GM23338 (cell line): ENCODE measurements around the gene SLAMF9. TPM values are rescaled to one million over a fixed set of nuclear protein-coding genes. Genes with fewer than 3 reads are reported as not detected.

Experiments
- ATAC-seq: fragments of 200-7000 bp; cut with Tn5 transposase; 3 replicates; pipeline ENCODE4 v1.9.1; 2020
- DNase-seq: peaks from one replicate; pipeline ENCODE4 v3.0.0-alpha.2; 2015; ENCODE audit warnings: low spot score
- H2AFZ ChIP-seq: fragments of 200-600 bp; sonication (generic); 2 replicates; pipeline ENCODE4 v1.8.0; 2016; ENCODE audit warnings: antibody characterized with exemption, mild to moderate bottlenecking, moderate library complexity
- H3F3A ChIP-seq: fragments of 200-600 bp; sonication (generic); replicated peaks from 2 replicates; pipeline ENCODE4 v1.8.0; 2017; ENCODE audit warnings: antibody characterized with exemption, mixed run types, low read depth
- H3K27ac ChIP-seq: fragments of 200-600 bp; sonication (generic); 2 replicates; pipeline ENCODE4 v1.6.1; 2016; ENCODE audit warnings: low read depth
- H3K27me3 ChIP-seq: fragments of 200-600 bp; sonication (generic); 2 replicates; pipeline ENCODE4 v1.8.0; 2016; ENCODE audit warnings: mild to moderate bottlenecking, mixed run types, moderate library complexity; ENCODE audit not compliant: insufficient read depth
- H3K36me3 ChIP-seq: fragments of 200-600 bp; sonication (generic); 2 replicates; pipeline ENCODE4 v1.8.0; 2016; ENCODE audit warnings: mild to moderate bottlenecking; ENCODE audit not compliant: insufficient read depth
- H3K4me1 ChIP-seq: fragments of 200-600 bp; sonication (generic); 2 replicates; pipeline ENCODE4 v1.8.0; 2016; ENCODE audit warnings: mild to moderate bottlenecking, moderate library complexity; ENCODE audit not compliant: insufficient read depth
- H3K4me2 ChIP-seq: fragments of 200-600 bp; sonication (generic); 2 replicates; pipeline ENCODE4 v1.7.1; 2017; ENCODE audit warnings: mixed run types
- H3K4me3 ChIP-seq: fragments of 200-600 bp; sonication (generic); 2 replicates; pipeline ENCODE4 v1.6.1; 2016; ENCODE audit warnings: mixed run types
- H3K79me2 ChIP-seq: fragments of 200-600 bp; sonication (generic); replicated peaks from 2 replicates; pipeline ENCODE4 v1.8.0; 2017; ENCODE audit warnings: mild to moderate bottlenecking; ENCODE audit not compliant: insufficient read depth
- H3K9me2 ChIP-seq: fragments of 200-600 bp; sonication (generic); 2 replicates; pipeline ENCODE4 v1.8.0; 2017; ENCODE audit not compliant: insufficient read depth
- H4K20me1 ChIP-seq: fragments of 200-600 bp; sonication (generic); replicated peaks from 2 replicates; pipeline ENCODE4 v1.8.0; 2017; ENCODE audit warnings: mild to moderate bottlenecking; ENCODE audit not compliant: insufficient read depth
- H3K27ac Mint-ChIP-seq: 2 replicates; pipeline ENCODE4 v1.8.0; 2020; ENCODE audit warnings: inconsistent platforms, mild to moderate bottlenecking, moderate library complexity, mixed read lengths
- H3K27me3 Mint-ChIP-seq: 3 replicates; pipeline ENCODE4 v1.8.0; 2022; ENCODE audit warnings: low read depth, mild to moderate bottlenecking, moderate library complexity, mixed read lengths, inconsistent platforms; ENCODE audit not compliant: insufficient read depth, poor library complexity
- H3K36me3 Mint-ChIP-seq: 3 replicates; pipeline ENCODE4 v1.8.0; 2021; ENCODE audit warnings: low read depth, mild to moderate bottlenecking, inconsistent platforms, moderate library complexity, mixed read lengths
- H3K4me1 Mint-ChIP-seq: 3 replicates; pipeline ENCODE4 v1.8.0; 2020; ENCODE audit warnings: mild to moderate bottlenecking, inconsistent platforms, mixed read lengths
- H3K4me3 Mint-ChIP-seq: 3 replicates; pipeline ENCODE4 v1.8.0; 2021; ENCODE audit warnings: moderate library complexity, mild to moderate bottlenecking, inconsistent platforms, mixed read lengths
- H3K9me3 Mint-ChIP-seq: 3 replicates; pipeline ENCODE4 v1.8.0; 2020; ENCODE audit warnings: moderate library complexity, mild to moderate bottlenecking, inconsistent platforms, mixed read lengths
- CREB1 ChIP-seq: fragments of 250-450 bp; sonication (Bioruptor Pico); IDR thresholded peaks from 2 replicates; pipeline ENCODE4 v1.5.0; 2020; ENCODE audit warnings: low read depth, mild to moderate bottlenecking, moderate library complexity
- EZH2 ChIP-seq: fragments of 200-600 bp; sonication (generic); IDR thresholded peaks from one replicate; pipeline ENCODE4 v1.8.0; 2017; ENCODE audit warnings: antibody characterized with exemption, mild to moderate bottlenecking, low read depth; ENCODE audit not compliant: unreplicated experiment
- EZH2phosphoT487 ChIP-seq: fragments of 200-600 bp; sonication (generic); IDR thresholded peaks from one replicate; pipeline ENCODE4 v1.8.1; 2018; ENCODE audit warnings: antibody characterized with exemption; ENCODE audit not compliant: unreplicated experiment
- JUNB ChIP-seq: IDR thresholded peaks from one replicate; pipeline ENCODE4 v1.6.1; 2016; ENCODE audit warnings: antibody characterized with exemption; ENCODE audit not compliant: unreplicated experiment
- NANOG ChIP-seq: IDR thresholded peaks from 2 replicates; pipeline ENCODE4 v1.6.1; 2016; ENCODE audit warnings: antibody characterized with exemption, borderline replicate concordance
- STAT1 ChIP-seq: IDR thresholded peaks from one replicate; pipeline ENCODE4 v1.6.1; 2016; ENCODE audit warnings: antibody characterized with exemption; ENCODE audit not compliant: unreplicated experiment
- ZNF114 ChIP-seq: fragments of 250-450 bp; sonication (Bioruptor Pico); IDR thresholded peaks from 2 replicates; pipeline ENCODE4 v1.5.0; 2020; ENCODE audit warnings: mild to moderate bottlenecking, moderate library complexity
- ZNF331 ChIP-seq: fragments of 250-450 bp; sonication (Bioruptor Pico); IDR thresholded peaks from 2 replicates; pipeline ENCODE4 v1.5.0; 2020; ENCODE audit warnings: low read depth, mild to moderate bottlenecking, moderate library complexity
- polyA plus RNA-seq: library from polyadenylated mRNA; unstranded; fragments of >200 nt; fragmentation: Nextera tagmentation; extraction: Ambion mirVana; gene quantifications from 2 replicates; pipeline ENCODE4 v1.2.1, GENCODE V29; 2016
- total RNA-seq: library from RNA; depleted of rRNA; stranded (reverse); fragments of >200 nt; shearing (Covaris generic); gene quantifications from 2 replicates; pipeline ENCODE4 v1.2.3, GENCODE V29; 2014
- TF ChIP-seq, protein P1 (sequence below): IDR thresholded peaks from 2 replicates; pipeline ENCODE4 v1.6.1; 2016; ENCODE audit warnings: antibody characterized with exemption
- TF ChIP-seq, protein P2 (sequence below), 2 experiments: fragments of 200-600 bp in 1 of 2; sonication (generic) in 1 of 2; conservative IDR thresholded peaks; 2 replicates each; pipeline versions ENCODE4 v1.5.1 to v1.6.1; 2016 to 2017; ENCODE audit warnings: antibody characterized with exemption in 2 of 2, low read depth in 2 of 2, mild to moderate bottlenecking in 2 of 2, moderate library complexity in 1 of 2
- TF ChIP-seq, protein P3 (sequence below): fragments of 250-450 bp; sonication (Bioruptor Pico); IDR thresholded peaks from 2 replicates; pipeline ENCODE4 v1.5.0; 2020; ENCODE audit warnings: mild to moderate bottlenecking, moderate library complexity

SLAMF9 gene
- total and polyA plus RNA-seq, 2 experiments from 2014 or later, result not detected

DNA sequence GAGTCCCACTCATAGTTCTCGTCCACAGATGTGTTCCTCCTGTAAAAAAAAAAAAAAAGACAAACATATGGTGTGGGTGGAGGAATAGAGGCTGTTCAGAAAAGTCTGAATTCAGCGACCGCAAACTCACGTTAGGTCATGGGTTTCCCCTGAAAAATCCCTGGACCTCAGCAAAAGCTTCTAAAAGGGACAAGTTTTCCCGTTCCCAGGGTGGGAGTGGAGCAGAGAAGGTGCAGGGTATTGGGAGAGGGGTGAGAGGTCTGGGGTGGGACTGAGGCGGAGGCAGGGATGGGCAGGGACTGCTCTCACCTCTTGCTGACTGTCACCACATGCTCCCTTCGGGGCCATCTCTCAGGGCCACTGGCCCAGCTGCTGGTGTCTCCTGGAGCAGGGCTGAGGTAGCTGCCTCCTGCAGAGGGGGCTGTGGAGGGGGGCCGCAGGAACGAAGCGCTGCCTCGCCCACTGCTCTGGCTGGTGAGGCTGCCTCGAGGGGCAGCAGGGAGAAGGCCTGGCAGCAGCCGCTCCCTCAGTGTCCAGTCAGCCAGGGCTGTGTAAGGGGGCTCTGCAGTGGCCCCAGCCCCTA, 26.1 kb downstream of the SLAMF9 start:
- H3K4me3 ChIP-seq, result no peak overlapping the region
- H3K4me2 ChIP-seq, result no peak overlapping the region
- H3K4me1 Mint-ChIP-seq, result peaks cover 27% of the 10 kb centered on the region
- H3K9me2 ChIP-seq, result no peaks in the 10 kb centered on the region
- H3K27me3 Mint-ChIP-seq, result peaks cover 20% of the 10 kb centered on the region
- H2AFZ ChIP-seq, result no peak overlapping the region
- peaks cover 20% of the 10 kb centered on the region for H3K27me3 ChIP-seq
- H3K27ac Mint-ChIP-seq, result no peak overlapping the region
- peaks cover 34% of the 10 kb centered on the region for H3K36me3 Mint-ChIP-seq
- no peak overlapping the region for H3K27ac ChIP-seq
- no peaks in the 10 kb centered on the region for H3K36me3 ChIP-seq
- H4K20me1 ChIP-seq, result no peaks in the 10 kb centered on the region; the same call in 1 of the 2 replicates
- TF ChIP-seq ZNF331 (CRISPR knock-in tag) (no peak), EZH2 (no peak), ZNF114 (CRISPR knock-in tag) (no peak), STAT1 (no peak), NANOG (no peak), JUNB (no peak), CREB1 (CRISPR knock-in tag) (no peak), EZH2phosphoT487 (no peak)
- TF ChIP-seq, protein P1, sequence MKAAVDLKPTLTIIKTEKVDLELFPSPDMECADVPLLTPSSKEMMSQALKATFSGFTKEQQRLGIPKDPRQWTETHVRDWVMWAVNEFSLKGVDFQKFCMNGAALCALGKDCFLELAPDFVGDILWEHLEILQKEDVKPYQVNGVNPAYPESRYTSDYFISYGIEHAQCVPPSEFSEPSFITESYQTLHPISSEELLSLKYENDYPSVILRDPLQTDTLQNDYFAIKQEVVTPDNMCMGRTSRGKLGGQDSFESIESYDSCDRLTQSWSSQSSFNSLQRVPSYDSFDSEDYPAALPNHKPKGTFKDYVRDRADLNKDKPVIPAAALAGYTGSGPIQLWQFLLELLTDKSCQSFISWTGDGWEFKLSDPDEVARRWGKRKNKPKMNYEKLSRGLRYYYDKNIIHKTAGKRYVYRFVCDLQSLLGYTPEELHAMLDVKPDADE, result no peak
- TF ChIP-seq, protein P2, sequence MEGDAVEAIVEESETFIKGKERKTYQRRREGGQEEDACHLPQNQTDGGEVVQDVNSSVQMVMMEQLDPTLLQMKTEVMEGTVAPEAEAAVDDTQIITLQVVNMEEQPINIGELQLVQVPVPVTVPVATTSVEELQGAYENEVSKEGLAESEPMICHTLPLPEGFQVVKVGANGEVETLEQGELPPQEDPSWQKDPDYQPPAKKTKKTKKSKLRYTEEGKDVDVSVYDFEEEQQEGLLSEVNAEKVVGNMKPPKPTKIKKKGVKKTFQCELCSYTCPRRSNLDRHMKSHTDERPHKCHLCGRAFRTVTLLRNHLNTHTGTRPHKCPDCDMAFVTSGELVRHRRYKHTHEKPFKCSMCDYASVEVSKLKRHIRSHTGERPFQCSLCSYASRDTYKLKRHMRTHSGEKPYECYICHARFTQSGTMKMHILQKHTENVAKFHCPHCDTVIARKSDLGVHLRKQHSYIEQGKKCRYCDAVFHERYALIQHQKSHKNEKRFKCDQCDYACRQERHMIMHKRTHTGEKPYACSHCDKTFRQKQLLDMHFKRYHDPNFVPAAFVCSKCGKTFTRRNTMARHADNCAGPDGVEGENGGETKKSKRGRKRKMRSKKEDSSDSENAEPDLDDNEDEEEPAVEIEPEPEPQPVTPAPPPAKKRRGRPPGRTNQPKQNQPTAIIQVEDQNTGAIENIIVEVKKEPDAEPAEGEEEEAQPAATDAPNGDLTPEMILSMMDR (conservative IDR thresholded peaks at IDR 0.05; ENCODE audit: low read depth in 2 of 2), result no peak
- no peak for ATAC-seq
- no peaks in the 10 kb centered on the region; the same call in 1 of the 2 replicates for H3F3A ChIP-seq
- DNase-seq, result no peak
- no peaks in the 10 kb centered on the region for H3K79me2 ChIP-seq
- peaks cover 12% of the 10 kb centered on the region for H3K4me1 ChIP-seq
- no peak overlapping the region for H3K4me3 Mint-ChIP-seq
- no peaks in the 10 kb centered on the region; the same call in 1 of the 3 replicates for H3K9me3 Mint-ChIP-seq

DNA sequence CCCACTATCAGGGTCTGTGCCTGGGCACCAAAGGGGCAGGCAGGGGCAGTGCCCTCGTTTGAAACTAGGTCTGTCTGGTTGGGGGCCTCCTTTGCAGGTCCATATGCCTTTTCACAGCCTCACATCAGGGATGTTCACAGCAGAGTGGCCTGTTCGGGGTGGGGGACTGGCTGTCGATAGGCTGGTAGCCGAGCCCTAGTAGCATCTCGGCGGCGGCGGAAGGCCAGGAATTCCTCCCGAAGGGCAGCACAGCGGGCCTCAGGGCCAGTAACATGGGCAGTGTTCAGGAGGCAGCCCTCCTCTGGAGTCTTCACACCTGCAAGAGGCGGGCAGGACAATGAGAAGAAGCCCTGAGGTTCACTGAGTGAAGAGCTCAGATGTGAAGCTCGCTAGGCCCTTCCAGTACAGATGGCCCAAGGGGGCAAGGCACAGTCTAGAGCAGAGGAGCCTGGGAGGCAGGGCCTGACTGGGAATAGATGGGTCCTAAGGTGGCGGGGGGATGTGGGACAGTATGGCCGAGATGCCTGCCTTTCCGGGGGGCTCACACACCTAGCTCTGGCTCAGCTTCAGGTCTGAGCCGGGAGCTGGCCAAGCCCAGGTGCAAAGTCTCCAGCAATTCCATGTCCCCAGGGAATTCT, 26.7 kb downstream of the SLAMF9 start:
- DNase-seq (no peak), ATAC-seq (no peak)
- Histone ChIP-seq H3F3A (no peaks in the 10 kb centered on the region; the same call in 1 of the 2 replicates), H3K27ac (no peak overlapping the region), H3K27me3 (peaks cover 20% of the 10 kb centered on the region), H3K4me1 (peaks cover 18% of the 10 kb centered on the region), H3K36me3 (no peaks in the 10 kb centered on the region), H3K4me3 (no peak overlapping the region), H2AFZ (no peak overlapping the region), H4K20me1 (no peaks in the 10 kb centered on the region; the same call in 1 of the 2 replicates), H3K4me2 (no peak overlapping the region), H3K79me2 (no peaks in the 10 kb centered on the region; the same call in 1 of the 2 replicates), H3K9me2 (no peaks in the 10 kb centered on the region)
- TF ChIP-seq EZH2phosphoT487 (no peak), JUNB (no peak), STAT1 (no peak), ZNF114 (CRISPR knock-in tag) (no peak)
- TF ChIP-seq, protein P3, sequence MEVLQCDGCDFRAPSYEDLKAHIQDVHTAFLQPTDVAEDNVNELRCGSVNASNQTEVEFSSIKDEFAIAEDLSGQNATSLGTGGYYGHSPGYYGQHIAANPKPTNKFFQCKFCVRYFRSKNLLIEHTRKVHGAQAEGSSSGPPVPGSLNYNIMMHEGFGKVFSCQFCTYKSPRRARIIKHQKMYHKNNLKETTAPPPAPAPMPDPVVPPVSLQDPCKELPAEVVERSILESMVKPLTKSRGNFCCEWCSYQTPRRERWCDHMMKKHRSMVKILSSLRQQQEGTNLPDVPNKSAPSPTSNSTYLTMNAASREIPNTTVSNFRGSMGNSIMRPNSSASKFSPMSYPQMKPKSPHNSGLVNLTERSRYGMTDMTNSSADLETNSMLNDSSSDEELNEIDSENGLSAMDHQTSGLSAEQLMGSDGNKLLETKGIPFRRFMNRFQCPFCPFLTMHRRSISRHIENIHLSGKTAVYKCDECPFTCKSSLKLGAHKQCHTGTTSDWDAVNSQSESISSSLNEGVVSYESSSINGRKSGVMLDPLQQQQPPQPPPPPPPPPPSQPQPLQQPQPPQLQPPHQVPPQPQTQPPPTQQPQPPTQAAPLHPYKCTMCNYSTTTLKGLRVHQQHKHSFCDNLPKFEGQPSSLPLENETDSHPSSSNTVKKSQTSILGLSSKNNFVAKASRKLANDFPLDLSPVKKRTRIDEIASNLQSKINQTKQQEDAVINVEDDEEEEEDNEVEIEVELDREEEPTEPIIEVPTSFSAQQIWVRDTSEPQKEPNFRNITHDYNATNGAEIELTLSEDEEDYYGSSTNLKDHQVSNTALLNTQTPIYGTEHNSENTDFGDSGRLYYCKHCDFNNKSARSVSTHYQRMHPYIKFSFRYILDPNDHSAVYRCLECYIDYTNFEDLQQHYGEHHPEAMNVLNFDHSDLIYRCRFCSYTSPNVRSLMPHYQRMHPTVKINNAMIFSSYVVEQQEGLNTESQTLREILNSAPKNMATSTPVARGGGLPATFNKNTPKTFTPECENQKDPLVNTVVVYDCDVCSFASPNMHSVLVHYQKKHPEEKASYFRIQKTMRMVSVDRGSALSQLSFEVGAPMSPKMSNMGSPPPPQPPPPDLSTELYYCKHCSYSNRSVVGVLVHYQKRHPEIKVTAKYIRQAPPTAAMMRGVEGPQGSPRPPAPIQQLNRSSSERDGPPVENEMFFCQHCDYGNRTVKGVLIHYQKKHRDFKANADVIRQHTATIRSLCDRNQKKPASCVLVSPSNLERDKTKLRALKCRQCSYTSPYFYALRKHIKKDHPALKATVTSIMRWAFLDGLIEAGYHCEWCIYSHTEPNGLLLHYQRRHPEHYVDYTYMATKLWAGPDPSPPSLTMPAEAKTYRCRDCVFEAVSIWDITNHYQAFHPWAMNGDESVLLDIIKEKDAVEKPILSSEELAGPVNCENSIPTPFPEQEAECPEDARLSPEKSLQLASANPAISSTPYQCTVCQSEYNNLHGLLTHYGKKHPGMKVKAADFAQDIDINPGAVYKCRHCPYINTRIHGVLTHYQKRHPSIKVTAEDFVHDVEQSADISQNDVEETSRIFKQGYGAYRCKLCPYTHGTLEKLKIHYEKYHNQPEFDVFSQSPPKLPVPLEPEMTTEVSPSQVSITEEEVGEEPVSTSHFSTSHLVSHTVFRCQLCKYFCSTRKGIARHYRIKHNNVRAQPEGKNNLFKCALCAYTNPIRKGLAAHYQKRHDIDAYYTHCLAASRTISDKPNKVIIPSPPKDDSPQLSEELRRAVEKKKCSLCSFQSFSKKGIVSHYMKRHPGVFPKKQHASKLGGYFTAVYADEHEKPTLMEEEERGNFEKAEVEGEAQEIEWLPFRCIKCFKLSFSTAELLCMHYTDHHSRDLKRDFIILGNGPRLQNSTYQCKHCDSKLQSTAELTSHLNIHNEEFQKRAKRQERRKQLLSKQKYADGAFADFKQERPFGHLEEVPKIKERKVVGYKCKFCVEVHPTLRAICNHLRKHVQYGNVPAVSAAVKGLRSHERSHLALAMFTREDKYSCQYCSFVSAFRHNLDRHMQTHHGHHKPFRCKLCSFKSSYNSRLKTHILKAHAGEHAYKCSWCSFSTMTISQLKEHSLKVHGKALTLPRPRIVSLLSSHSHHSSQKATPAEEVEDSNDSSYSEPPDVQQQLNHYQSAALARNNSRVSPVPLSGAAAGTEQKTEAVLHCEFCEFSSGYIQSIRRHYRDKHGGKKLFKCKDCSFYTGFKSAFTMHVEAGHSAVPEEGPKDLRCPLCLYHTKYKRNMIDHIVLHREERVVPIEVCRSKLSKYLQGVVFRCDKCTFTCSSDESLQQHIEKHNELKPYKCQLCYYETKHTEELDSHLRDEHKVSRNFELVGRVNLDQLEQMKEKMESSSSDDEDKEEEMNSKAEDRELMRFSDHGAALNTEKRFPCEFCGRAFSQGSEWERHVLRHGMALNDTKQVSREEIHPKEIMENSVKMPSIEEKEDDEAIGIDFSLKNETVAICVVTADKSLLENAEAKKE (CRISPR knock-in tag), result no peak
- Mint-ChIP-seq H3K4me3 (no peak overlapping the region), H3K9me3 (no peaks in the 10 kb centered on the region; the same call in 2 of the 3 replicates), H3K27me3 (peaks cover 17% of the 10 kb centered on the region), H3K36me3 (peaks cover 31% of the 10 kb centered on the region), H3K4me1 (peaks cover 29% of the 10 kb centered on the region), H3K27ac (no peak overlapping the region)
